DOHH2 (cell line): ENCODE results near the gene BCL2.

Experiments
- H3F3A ChIP-seq: fragments of 200-600 bp; sonication (generic), shearing (Covaris generic); 2 replicates; pipeline ENCODE4 v1.6.0; 2016; ENCODE audit warnings: antibody characterized with exemption, mild to moderate bottlenecking; ENCODE audit not compliant: control insufficient read depth, insufficient read depth
- H3K27ac ChIP-seq: fragments of 200-600 bp; sonication (generic); 2 replicates; pipeline ENCODE4 v1.5.1; 2014; ENCODE audit warnings: low read depth, mild to moderate bottlenecking, low read length, moderate library complexity
- H3K27me3 ChIP-seq: fragments of 200-600 bp; sonication (generic); 2 replicates; pipeline ENCODE4 v1.6.1; 2014; ENCODE audit warnings: mild to moderate bottlenecking, low read length, mixed read lengths; ENCODE audit not compliant: control insufficient read depth
- H3K36me3 ChIP-seq: fragments of 200-600 bp; sonication (generic); 2 replicates; pipeline ENCODE4 v1.6.1; 2014; ENCODE audit warnings: mild to moderate bottlenecking, low read length, moderate library complexity, mixed read lengths; ENCODE audit not compliant: control insufficient read depth
- H3K4me1 ChIP-seq: fragments of 200-600 bp; sonication (generic); 2 replicates; pipeline ENCODE4 v1.6.1; 2014; ENCODE audit warnings: mild to moderate bottlenecking, low read length, mixed read lengths; ENCODE audit not compliant: control insufficient read depth
- H3K4me2 ChIP-seq: fragments of 200-600 bp; sonication (generic); 2 replicates; pipeline ENCODE4 v1.6.0; 2014; ENCODE audit warnings: mild to moderate bottlenecking, low read length, moderate library complexity
- H3K4me3 ChIP-seq: fragments of 200-600 bp; sonication (generic); 2 replicates; pipeline ENCODE4 v1.5.1; 2014; ENCODE audit warnings: mild to moderate bottlenecking, low read length, mixed read lengths
- H3K79me2 ChIP-seq: fragments of 200-600 bp; sonication (generic); 2 replicates; pipeline ENCODE4 v1.6.1; 2014; ENCODE audit warnings: mild to moderate bottlenecking, low read length, mixed read lengths; ENCODE audit not compliant: control insufficient read depth
- H3K9me2 ChIP-seq: fragments of 200-600 bp; sonication (generic); replicated peaks from 2 replicates; pipeline ENCODE4 v1.6.1; 2014; ENCODE audit warnings: mild to moderate bottlenecking, low read length, mixed read lengths; ENCODE audit not compliant: control insufficient read depth
- H3K9me3 ChIP-seq: fragments of 200-600 bp; sonication (generic); 2 replicates; pipeline ENCODE4 v1.6.1; 2014; ENCODE audit warnings: antibody characterized with exemption, low read length, mixed read lengths; ENCODE audit not compliant: control insufficient read depth, insufficient read depth
- H4K20me1 ChIP-seq: fragments of 200-600 bp; sonication (generic); 2 replicates; pipeline ENCODE4 v1.6.0; 2014; ENCODE audit warnings: low read depth, mild to moderate bottlenecking, antibody characterized with exemption, low read length, moderate library complexity; ENCODE audit not compliant: control insufficient read depth, insufficient read depth
- EZH2phosphoT487 ChIP-seq: fragments of 200-600 bp; sonication (generic); IDR thresholded peaks from 2 replicates; pipeline ENCODE4 v1.6.1; 2017; ENCODE audit warnings: borderline replicate concordance, mild to moderate bottlenecking, antibody characterized with exemption, low read length, moderate library complexity, mixed read lengths
- TF ChIP-seq, protein P1 (sequence below): fragments of 200-600 bp; sonication (generic); IDR thresholded peaks from one replicate; pipeline ENCODE4 v1.5.1; 2014; ENCODE audit warnings: antibody characterized with exemption, mild to moderate bottlenecking, low read depth, low read length; ENCODE audit not compliant: poor library complexity, severe bottlenecking

BCL2 gene

GRCh38 chr18:63220903-63221302 lies 98.7 kb downstream of the BCL2 start:
- no peak for TF ChIP-seq EZH2phosphoT487
- TF ChIP-seq, protein P1, sequence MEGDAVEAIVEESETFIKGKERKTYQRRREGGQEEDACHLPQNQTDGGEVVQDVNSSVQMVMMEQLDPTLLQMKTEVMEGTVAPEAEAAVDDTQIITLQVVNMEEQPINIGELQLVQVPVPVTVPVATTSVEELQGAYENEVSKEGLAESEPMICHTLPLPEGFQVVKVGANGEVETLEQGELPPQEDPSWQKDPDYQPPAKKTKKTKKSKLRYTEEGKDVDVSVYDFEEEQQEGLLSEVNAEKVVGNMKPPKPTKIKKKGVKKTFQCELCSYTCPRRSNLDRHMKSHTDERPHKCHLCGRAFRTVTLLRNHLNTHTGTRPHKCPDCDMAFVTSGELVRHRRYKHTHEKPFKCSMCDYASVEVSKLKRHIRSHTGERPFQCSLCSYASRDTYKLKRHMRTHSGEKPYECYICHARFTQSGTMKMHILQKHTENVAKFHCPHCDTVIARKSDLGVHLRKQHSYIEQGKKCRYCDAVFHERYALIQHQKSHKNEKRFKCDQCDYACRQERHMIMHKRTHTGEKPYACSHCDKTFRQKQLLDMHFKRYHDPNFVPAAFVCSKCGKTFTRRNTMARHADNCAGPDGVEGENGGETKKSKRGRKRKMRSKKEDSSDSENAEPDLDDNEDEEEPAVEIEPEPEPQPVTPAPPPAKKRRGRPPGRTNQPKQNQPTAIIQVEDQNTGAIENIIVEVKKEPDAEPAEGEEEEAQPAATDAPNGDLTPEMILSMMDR, result no peak
- no peak overlapping the region for H3K27ac ChIP-seq
- H3K9me3 ChIP-seq, result no peaks in the 10 kb centered on the region
- no peak overlapping the region for H3K4me2 ChIP-seq
- H3K9me2 ChIP-seq, result no peaks in the 10 kb centered on the region
- peaks cover 99% of the 10 kb centered on the region for H3K79me2 ChIP-seq
- H3K27me3 ChIP-seq, result no peaks in the 10 kb centered on the region
- H3K36me3 ChIP-seq, result peaks cover 58% of the 10 kb centered on the region
- H3K4me3 ChIP-seq, result no peak overlapping the region
- H3F3A ChIP-seq, result no peaks in the 10 kb centered on the region; the same call in 1 of the 2 replicates
- H3K4me1 ChIP-seq, result peaks cover 55% of the 10 kb centered on the region
- H4K20me1 ChIP-seq, result peaks cover 3% of the 10 kb centered on the region; the same call in 1 of the 2 replicates

- Histone ChIP-seq H3K27me3 (no peaks in the 10 kb centered on the region), H3K9me3 (no peaks in the 10 kb centered on the region), H3K4me2 (no peak overlapping the region), H3K79me2 (peaks cover 97% of the 10 kb centered on the region), H3K36me3 (peaks cover 48% of the 10 kb centered on the region), H3K9me2 (no peaks in the 10 kb centered on the region), H3F3A (peaks cover 3% of the 10 kb centered on the region; the same call in 1 of the 2 replicates), H4K20me1 (peaks cover 6% of the 10 kb centered on the region; the same call in 1 of the 2 replicates), H3K4me1 (peaks cover 55% of the 10 kb centered on the region), H3K27ac (no peak overlapping the region), H3K4me3 (no peak overlapping the region)
- TF ChIP-seq EZH2phosphoT487, result no peak
- TF ChIP-seq, protein P1, result no peak
Measured at GRCh38 chr18:63218472-63218871, 101.1 kb downstream of the BCL2 start.

GRCh38 chr18:63216516-63217311 lies 102.9 kb downstream of the BCL2 start:
- Histone ChIP-seq H3K36me3 (peaks cover 44% of the 10 kb centered on the region), H3K9me2 (no peaks in the 10 kb centered on the region), H3K4me3 (no peak overlapping the region), H3K4me2 (no peak overlapping the region), H3K27ac (no peak overlapping the region), H4K20me1 (peaks cover 6% of the 10 kb centered on the region; the same call in 1 of the 2 replicates), H3K79me2 (peaks cover 98% of the 10 kb centered on the region), H3K27me3 (no peaks in the 10 kb centered on the region), H3K4me1 (peaks cover 71% of the 10 kb centered on the region), H3K9me3 (no peaks in the 10 kb centered on the region), H3F3A (peaks cover 3% of the 10 kb centered on the region; the same call in 1 of the 2 replicates)
- TF ChIP-seq EZH2phosphoT487, result no peak
- TF ChIP-seq, protein P1, result no peak
